Dendritic cell treated with granulocyte-macrophage colony-stimulating factor and Interleukin-4, amounts not matched to agents 40 ng/mL and 50 ng/mL, for 4 days (primary cell): ENCODE measurements around the gene MTHFD2L.

Source experiments
- H3K27ac Mint-ChIP-seq: one replicate; pipeline ENCODE4 v1.8.0; 2022; ENCODE audit warnings: mild to moderate bottlenecking, mixed read lengths
- H3K27me3 Mint-ChIP-seq: one replicate; pipeline ENCODE4 v1.8.0; 2022; ENCODE audit warnings: mild to moderate bottlenecking, mixed read lengths
- H3K36me3 Mint-ChIP-seq: one replicate; pipeline ENCODE4 v1.8.0; 2022; ENCODE audit warnings: low read depth, mixed read lengths
- H3K4me1 Mint-ChIP-seq: one replicate; pipeline ENCODE4 v1.8.0; 2022; ENCODE audit warnings: low read depth, mixed read lengths
- H3K4me3 Mint-ChIP-seq: one replicate; pipeline ENCODE4 v1.8.0; 2022; ENCODE audit warnings: mild to moderate bottlenecking, moderate library complexity, mixed read lengths
- H3K9me3 Mint-ChIP-seq: one replicate; pipeline ENCODE4 v1.8.0; 2022; ENCODE audit warnings: mixed read lengths
- intact Hi-C: fragments of 100-400 bp; cut with micrococcal nuclease; formaldehyde crosslinking; loops from one replicate; pipeline ENCODE4 v1.15.0; 2022

Gene MTHFD2L

GRCh38 chr4:74320559-74321118 lies 162.7 kb downstream of the MTHFD2L start:
- Mint-ChIP-seq H3K4me3 (no peak overlapping the region), H3K27ac (no peak overlapping the region), H3K36me3 (no peaks in the 10 kb centered on the region), H3K27me3 (no peaks in the 10 kb centered on the region), H3K4me1 (peaks cover 21% of the 10 kb centered on the region), H3K9me3 (no peaks in the 10 kb centered on the region)
- intact Hi-C loops, result loop anchor here (1.0 to 5.0 kb wide), 5 partner anchors 50 to 351 kb away; partner anchors contain the start of gene AREG

DNA sequence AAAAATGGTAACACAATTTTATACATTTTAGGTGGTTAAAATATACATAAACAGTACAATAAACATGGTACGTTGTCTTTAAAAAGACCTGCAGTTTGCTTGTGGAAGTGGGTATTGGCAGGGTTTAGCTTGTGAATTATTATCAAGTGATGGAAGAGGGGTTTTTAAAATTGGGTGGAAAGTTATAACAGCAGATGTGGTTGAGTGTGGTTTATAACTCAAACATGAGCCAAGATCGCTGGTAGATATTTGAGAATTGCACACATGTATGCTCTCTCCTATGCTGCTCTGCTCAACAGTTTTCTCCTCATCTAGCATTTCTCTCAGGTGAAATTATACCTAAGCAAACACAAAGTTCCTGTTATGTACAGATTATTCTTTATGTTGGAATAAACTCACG lies 164.4 kb downstream of the MTHFD2L start:
- H3K4me3 Mint-ChIP-seq, result no peak overlapping the region
- intact Hi-C loops, result loop anchor here (5.0 kb wide), 2 partner anchors 125 to 300 kb away; partner anchors contain the start of gene AREG
- H3K27me3 Mint-ChIP-seq, result no peaks in the 10 kb centered on the region
- no peaks in the 10 kb centered on the region for H3K9me3 Mint-ChIP-seq
- no peaks in the 10 kb centered on the region for H3K36me3 Mint-ChIP-seq
- H3K4me1 Mint-ChIP-seq, result peaks cover 13% of the 10 kb centered on the region
- no peak overlapping the region for H3K27ac Mint-ChIP-seq

GRCh38 chr4:74323663-74324062 lies 165.7 kb downstream of the MTHFD2L start:
- H3K27me3 Mint-ChIP-seq, result no peaks in the 10 kb centered on the region
- intact Hi-C loops, result loop anchor here (5.0 kb wide), 2 partner anchors 124 to 299 kb away; partner anchors contain the start of gene AREG
- no peaks in the 10 kb centered on the region for H3K36me3 Mint-ChIP-seq
- H3K4me3 Mint-ChIP-seq, result no peak overlapping the region
- H3K4me1 Mint-ChIP-seq, result peaks cover 24% of the 10 kb centered on the region
- no peaks in the 10 kb centered on the region for H3K9me3 Mint-ChIP-seq
- no peak overlapping the region for H3K27ac Mint-ChIP-seq

DNA sequence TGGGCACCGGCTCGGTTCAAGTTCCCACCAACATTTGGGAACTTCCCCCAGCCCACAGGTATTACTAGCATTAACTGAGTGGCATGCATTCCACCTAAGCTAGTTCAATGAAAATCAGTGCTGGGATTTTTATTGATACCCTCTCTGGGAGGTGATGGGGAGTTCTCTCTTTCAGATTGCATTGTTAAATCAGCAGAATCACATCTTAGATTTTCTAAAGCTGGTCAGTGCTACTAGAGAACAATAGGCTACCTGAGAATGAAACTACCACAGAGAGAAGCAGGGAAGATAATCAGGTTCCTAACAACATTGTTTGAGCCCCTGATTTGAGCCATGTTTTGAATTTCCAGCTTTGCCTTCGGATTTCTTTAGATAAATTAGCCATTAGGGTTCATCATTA lies 166.3 kb downstream of the MTHFD2L start:
- Mint-ChIP-seq H3K27ac (no peak overlapping the region), H3K27me3 (no peaks in the 10 kb centered on the region), H3K9me3 (no peaks in the 10 kb centered on the region), H3K4me3 (no peak overlapping the region), H3K4me1 (peaks cover 30% of the 10 kb centered on the region), H3K36me3 (no peaks in the 10 kb centered on the region)
- intact Hi-C loops, result loop anchor here (5.0 kb wide), 2 partner anchors 123 to 298 kb away; partner anchors contain the start of gene AREG

DNA sequence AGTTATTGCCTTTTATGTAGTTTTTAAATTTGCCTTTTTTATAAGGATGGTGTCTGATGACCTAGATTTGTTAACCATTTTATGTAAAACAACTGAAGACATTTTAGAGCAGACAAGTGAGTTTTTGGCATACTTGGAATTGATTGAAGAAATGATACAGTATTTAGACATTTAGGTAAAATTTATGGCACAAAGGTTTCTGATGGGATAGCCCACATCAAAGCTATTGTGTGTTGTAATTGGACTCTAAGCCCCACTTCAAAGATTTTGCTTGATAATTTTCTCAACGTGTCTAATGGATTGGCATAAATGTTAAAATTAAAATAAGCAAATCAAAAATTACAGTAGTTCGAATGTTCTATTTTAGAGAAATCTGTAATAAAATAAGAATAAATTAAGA lies 168.0 kb downstream of the MTHFD2L start:
- Mint-ChIP-seq H3K4me3 (no peak overlapping the region), H3K36me3 (no peaks in the 10 kb centered on the region), H3K9me3 (no peaks in the 10 kb centered on the region), H3K4me1 (peaks cover 37% of the 10 kb centered on the region), H3K27ac (no peak overlapping the region), H3K27me3 (no peaks in the 10 kb centered on the region)
- intact Hi-C loops, result no loop called here

DNA sequence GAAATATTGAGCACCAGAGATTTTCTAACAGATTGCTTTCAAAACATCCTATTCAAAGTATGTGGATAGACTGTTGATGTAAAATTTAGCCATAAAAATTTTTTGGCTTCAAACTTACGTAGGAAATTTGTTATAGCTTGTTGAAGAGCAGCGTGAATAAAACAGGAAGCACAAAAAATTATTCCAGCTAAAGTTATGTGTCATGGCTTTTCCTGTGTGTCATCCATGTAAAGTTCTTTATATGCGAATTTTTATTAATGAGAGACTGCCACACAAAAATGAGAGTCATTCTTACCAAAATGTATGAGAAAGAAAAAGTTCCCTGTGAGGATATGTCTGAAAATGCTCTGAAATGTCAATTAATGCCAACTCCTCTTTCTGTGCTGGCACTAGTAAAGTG lies 169.8 kb downstream of the MTHFD2L start:
- Mint-ChIP-seq H3K4me3 (no peak overlapping the region), H3K27me3 (no peaks in the 10 kb centered on the region), H3K27ac (peak overlapping the region; percentile 64), H3K9me3 (no peaks in the 10 kb centered on the region), H3K36me3 (no peaks in the 10 kb centered on the region), H3K4me1 (peaks cover 40% of the 10 kb centered on the region)
- intact Hi-C loops, result no loop called here

DNA sequence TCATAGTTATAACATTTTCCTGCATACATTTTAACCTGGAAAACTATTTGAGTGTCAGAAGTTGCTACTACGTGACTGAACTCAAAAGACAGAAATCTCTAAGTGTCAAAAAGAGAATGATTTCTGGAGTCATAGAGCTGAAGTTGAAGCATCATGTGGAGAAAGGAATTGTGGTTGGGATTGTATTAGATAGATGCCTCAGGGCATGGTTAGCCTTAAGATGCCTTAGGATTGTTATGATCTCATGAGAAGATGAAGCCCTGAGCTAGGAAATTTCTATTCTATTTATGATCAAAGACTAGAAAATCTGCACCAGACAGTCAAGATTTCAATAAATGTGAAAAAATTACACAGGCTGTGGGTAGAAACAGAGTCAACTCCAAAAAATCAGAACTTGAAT lies 170.6 kb downstream of the MTHFD2L start:
- Mint-ChIP-seq H3K36me3 (no peaks in the 10 kb centered on the region), H3K4me3 (no peak overlapping the region), H3K9me3 (no peaks in the 10 kb centered on the region), H3K27ac (peak overlapping the region; percentile 64), H3K4me1 (peaks cover 40% of the 10 kb centered on the region), H3K27me3 (no peaks in the 10 kb centered on the region)
- intact Hi-C loops, result no loop called here

DNA sequence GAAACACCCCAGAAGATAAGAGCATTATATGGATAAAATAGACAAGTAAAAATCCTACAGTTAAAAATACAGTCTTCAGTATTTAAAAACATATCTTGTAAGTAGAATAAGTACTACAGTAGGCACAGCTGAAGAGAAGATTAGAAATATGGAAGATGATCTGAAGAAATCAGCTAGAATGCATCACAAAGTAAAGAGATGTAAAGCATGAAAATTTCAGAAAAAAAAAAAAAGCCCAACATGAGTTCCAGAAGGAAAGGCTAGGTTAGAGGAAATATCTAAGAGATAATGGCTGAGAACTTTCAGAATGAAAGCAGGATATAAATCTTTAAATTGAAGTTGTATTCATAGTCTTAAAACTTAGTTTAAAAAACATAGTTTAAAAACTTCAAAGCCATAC lies 171.4 kb downstream of the MTHFD2L start:
- Mint-ChIP-seq H3K36me3 (peaks cover 6% of the 10 kb centered on the region), H3K9me3 (peaks cover 6% of the 10 kb centered on the region), H3K4me3 (no peak overlapping the region), H3K4me1 (peaks cover 35% of the 10 kb centered on the region), H3K27ac (peak overlapping the region; percentile 64), H3K27me3 (no peaks in the 10 kb centered on the region)
- intact Hi-C loops, result no loop called here

DNA sequence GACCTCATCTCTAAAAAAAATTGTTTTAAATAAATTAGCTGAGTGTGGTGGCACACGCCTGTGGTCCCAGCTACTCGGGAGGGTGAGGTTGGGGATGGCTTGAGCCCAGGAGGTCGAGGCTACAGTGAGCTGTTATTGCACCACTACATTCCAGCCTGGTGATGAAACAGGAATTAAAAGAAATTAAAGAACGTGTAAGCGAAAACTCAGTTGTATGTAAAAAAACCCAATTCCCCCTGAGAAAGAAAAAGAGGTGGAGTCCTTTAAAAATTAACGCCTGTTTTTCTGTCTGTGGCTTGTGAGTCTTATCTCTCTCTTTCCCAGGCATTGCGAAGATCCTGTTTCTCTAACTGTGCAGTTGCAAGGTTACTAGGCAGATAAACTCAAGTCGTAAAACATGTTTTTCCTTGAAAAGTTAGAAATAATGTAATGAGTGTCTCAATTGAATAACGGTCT lies 172.4 kb downstream of the MTHFD2L start:
- peaks cover 16% of the 10 kb centered on the region for H3K9me3 Mint-ChIP-seq
- intact Hi-C loops, result no loop called here
- peak overlapping the region; percentile 13 for H3K4me3 Mint-ChIP-seq
- H3K27me3 Mint-ChIP-seq, result no peaks in the 10 kb centered on the region
- H3K4me1 Mint-ChIP-seq, result peaks cover 41% of the 10 kb centered on the region
- peaks cover 6% of the 10 kb centered on the region for H3K36me3 Mint-ChIP-seq
- no peak overlapping the region for H3K27ac Mint-ChIP-seq

- Mint-ChIP-seq H3K9me3 (peaks cover 16% of the 10 kb centered on the region), H3K27ac (no peak overlapping the region), H3K36me3 (peaks cover 6% of the 10 kb centered on the region), H3K27me3 (no peaks in the 10 kb centered on the region), H3K4me3 (no peak overlapping the region), H3K4me1 (peaks cover 48% of the 10 kb centered on the region)
- intact Hi-C loops, result no loop called here
Measured at GRCh38 chr4:74331252-74331651, 173.3 kb downstream of the MTHFD2L start.

DNA sequence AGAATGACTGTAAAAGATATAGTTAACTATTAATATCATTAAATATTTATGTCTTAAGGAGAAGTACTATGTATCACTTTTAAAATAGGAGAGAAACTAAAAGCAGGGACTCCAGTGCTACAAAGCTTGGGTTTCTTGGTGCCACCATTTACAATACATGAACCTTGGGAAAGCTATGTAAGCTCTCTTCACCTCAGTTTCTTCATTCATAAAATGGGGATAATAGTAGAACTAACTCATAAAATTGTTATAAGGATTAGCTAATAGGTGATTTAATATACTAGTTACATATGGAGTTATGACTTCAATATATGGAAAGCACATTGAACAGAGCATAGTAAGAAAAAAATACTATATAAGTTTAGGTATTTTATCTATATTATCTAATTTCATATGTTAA lies 174.0 kb downstream of the MTHFD2L start:
- H3K27me3 Mint-ChIP-seq, result no peaks in the 10 kb centered on the region
- H3K9me3 Mint-ChIP-seq, result peaks cover 16% of the 10 kb centered on the region
- H3K4me3 Mint-ChIP-seq, result no peak overlapping the region
- H3K4me1 Mint-ChIP-seq, result peaks cover 48% of the 10 kb centered on the region
- no peak overlapping the region for H3K27ac Mint-ChIP-seq
- intact Hi-C loops, result no loop called here
- H3K36me3 Mint-ChIP-seq, result peaks cover 6% of the 10 kb centered on the region

DNA sequence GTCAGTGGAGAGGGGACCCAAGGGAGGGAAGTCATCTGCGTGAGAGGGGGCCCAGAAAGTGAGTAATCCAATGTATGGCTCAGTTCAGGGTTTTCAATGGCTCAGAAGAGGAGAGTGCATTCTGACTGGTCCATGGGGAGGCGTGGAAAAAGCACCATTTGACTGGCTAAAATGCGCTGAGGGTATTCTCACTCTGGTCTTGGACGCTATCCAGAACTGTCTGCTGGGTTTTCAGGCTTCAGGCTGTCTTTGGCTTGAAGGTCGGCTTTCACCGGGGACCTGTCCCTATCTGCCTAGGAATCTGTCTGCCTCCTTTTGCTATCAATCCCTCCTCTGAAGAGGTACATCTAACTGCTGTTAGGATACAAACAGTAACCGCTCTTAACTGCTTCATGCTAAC lies 176.7 kb downstream of the MTHFD2L start:
- intact Hi-C loops, result no loop called here

GRCh38 chr4:74335341-74336021 lies 177.6 kb downstream of the MTHFD2L start:
- peaks cover 33% of the 10 kb centered on the region for H3K4me1 Mint-ChIP-seq
- no peak overlapping the region for H3K4me3 Mint-ChIP-seq
- peaks cover 6% of the 10 kb centered on the region for H3K36me3 Mint-ChIP-seq
- no peaks in the 10 kb centered on the region for H3K27me3 Mint-ChIP-seq
- no peak overlapping the region for H3K27ac Mint-ChIP-seq
- peaks cover 16% of the 10 kb centered on the region for H3K9me3 Mint-ChIP-seq
- intact Hi-C loops, result no loop called here

More for the DNA sequence above, 176.7 kb downstream of the MTHFD2L start:
- no peak overlapping the region for H3K4me3 Mint-ChIP-seq
- peaks cover 39% of the 10 kb centered on the region for H3K4me1 Mint-ChIP-seq
- no peak overlapping the region for H3K27ac Mint-ChIP-seq
- no peaks in the 10 kb centered on the region for H3K27me3 Mint-ChIP-seq
- H3K9me3 Mint-ChIP-seq, result peaks cover 16% of the 10 kb centered on the region
- H3K36me3 Mint-ChIP-seq, result peaks cover 6% of the 10 kb centered on the region

GRCh38 chr4:74338792-74339333 lies 180.9 kb downstream of the MTHFD2L start:
- Mint-ChIP-seq H3K36me3 (peaks cover 5% of the 10 kb centered on the region), H3K4me3 (no peak overlapping the region), H3K27ac (peak overlapping the region; percentile 60), H3K9me3 (peaks cover 28% of the 10 kb centered on the region), H3K27me3 (no peaks in the 10 kb centered on the region), H3K4me1 (peaks cover 27% of the 10 kb centered on the region)
- intact Hi-C loops, result no loop called here
